GM12801 (cell line): Measurements from ENCODE around the gene HTT-AS.

Experiments used
- CTCF ChIP-seq: IDR thresholded peaks from one replicate; pipeline ENCODE4 v1.5.1; 2011; ENCODE audit warnings: control low read depth; ENCODE audit not compliant: insufficient read length; ENCODE audit errors: extremely low read depth

Gene HTT-AS

GRCh38 chr4:3074078-3074845 lies at the start of gene HTT-AS, which contains the start of gene HTT:
TSS of gene HTT-AS (minus strand) at chr4:3074538.
TSS of gene HTT (plus strand) at chr4:3074681. CDS start at chr4:3074826, 145 bp downstream.
- TF ChIP-seq CTCF = no peak

- no peak for TF ChIP-seq CTCF
Observed at GRCh38 chr4:3123181-3123671, 48.9 kb upstream of the HTT-AS start.

- no peak for TF ChIP-seq CTCF
Observed at GRCh38 chr4:3122081-3122563, 47.8 kb upstream of the HTT-AS start.

GRCh38 chr4:3121596-3121995 lies 47.3 kb upstream of the HTT-AS start:
- no peak for TF ChIP-seq CTCF

GRCh38 chr4:3121110-3121509 lies 46.8 kb upstream of the HTT-AS start:
- no peak for TF ChIP-seq CTCF

- no peak for TF ChIP-seq CTCF
Observed at GRCh38 chr4:3119464-3119863, 45.1 kb upstream of the HTT-AS start.

GRCh38 chr4:3118312-3118711 lies 44.0 kb upstream of the HTT-AS start:
- TF ChIP-seq CTCF = no peak
